HepG2 (cell line): ENCODE results near the gene RHOBTB3. TPM values are rescaled to one million over a fixed set of nuclear protein-coding genes. Genes with fewer than 3 reads are reported as not detected.

ENCODE experiments used
- ARHGAP35 ChIP-seq: sonication (generic); formaldehyde crosslinking; IDR thresholded peaks from 2 replicates; pipeline ENCODE4 v1.9.0; 2022; ENCODE audit warnings: mild to moderate bottlenecking, inconsistent platforms, moderate library complexity, missing genetic modification reagents, borderline replicate concordance
- ATF7 ChIP-seq, 2 experiments: fragments of 450-650 bp in 1 of 2; sonication (generic) in 1 of 2; formaldehyde crosslinking in 1 of 2; IDR thresholded peaks; 2 replicates each; pipeline versions ENCODE4 v1.4.0 to v1.6.1; 2016 to 2020; ENCODE audit warnings: antibody characterized with exemption in 1 of 2, mild to moderate bottlenecking in 1 of 2, missing genetic modification reagents in 1 of 2
- HOXA3 ChIP-seq: sonication (generic); formaldehyde crosslinking; IDR thresholded peaks from 2 replicates; pipeline ENCODE4 v1.5.0; 2020; ENCODE audit warnings: missing genetic modification reagents
- JUNB ChIP-seq: sonication (generic); formaldehyde crosslinking; IDR thresholded peaks from 2 replicates; pipeline ENCODE4 v1.8.0; 2022; ENCODE audit warnings: missing genetic modification reagents, mild to moderate bottlenecking, borderline replicate concordance
- MTA3 ChIP-seq: sonication (generic); formaldehyde crosslinking; IDR thresholded peaks from 2 replicates; pipeline ENCODE4 v1.4.0; 2020; ENCODE audit warnings: missing genetic modification reagents
- NFIC ChIP-seq: IDR thresholded peaks from 2 replicates; pipeline ENCODE4 v1.6.1; 2012; ENCODE audit warnings: mild to moderate bottlenecking, low read length, inconsistent platforms
- NR2F1 ChIP-seq, 2 experiments: fragments of 450-650 bp in 1 of 2; formaldehyde crosslinking in 1 of 2; IDR thresholded peaks; 2 replicates each; pipeline versions ENCODE4 v1.5.0 to v1.6.1; 2016 to 2020; ENCODE audit warnings: mild to moderate bottlenecking in 1 of 2, missing compliant biosample characterization in 1 of 2, missing genetic modification reagents in 1 of 2, moderate library complexity in 1 of 2
- RBFOX2 ChIP-seq: fragments of 200-400 bp; formaldehyde crosslinking; IDR thresholded peaks from 2 replicates; pipeline ENCODE4 v1.6.1; 2017; ENCODE audit warnings: low read depth, mild to moderate bottlenecking, low read length
- SOX5 ChIP-seq: IDR thresholded peaks from 2 replicates; pipeline ENCODE4 v1.6.1; 2016; ENCODE audit warnings: borderline replicate concordance
- ZBTB33 ChIP-seq: sonication (generic); formaldehyde crosslinking; IDR thresholded peaks from 2 replicates; pipeline ENCODE4 v1.4.0; 2020; ENCODE audit warnings: missing genetic modification reagents
- ZFP36L1 ChIP-seq: sonication (generic); formaldehyde crosslinking; IDR thresholded peaks from 2 replicates; pipeline ENCODE4 v1.8.0; 2022; ENCODE audit warnings: mild to moderate bottlenecking, missing genetic modification reagents, moderate library complexity
- ZNF124 ChIP-seq: sonication (generic); formaldehyde crosslinking; IDR thresholded peaks from 2 replicates; pipeline ENCODE4 v1.4.0; 2020; ENCODE audit warnings: missing genetic modification reagents
- ZNF143 ChIP-seq: sonication (generic); formaldehyde crosslinking; IDR thresholded peaks from 2 replicates; pipeline ENCODE4 v1.4.0; 2020; ENCODE audit warnings: missing genetic modification reagents
- ZNF510 ChIP-seq: sonication (generic); formaldehyde crosslinking; IDR thresholded peaks from 2 replicates; pipeline ENCODE4 v1.4.0; 2020; ENCODE audit warnings: low read depth, mild to moderate bottlenecking, missing genetic modification reagents
- ZNF891 ChIP-seq: sonication (generic); formaldehyde crosslinking; IDR thresholded peaks from 2 replicates; pipeline ENCODE4 v1.5.0; 2020; ENCODE audit warnings: mild to moderate bottlenecking, missing genetic modification reagents
- polyA plus RNA-seq, 8 experiments: library from polyadenylated mRNA; depleted of rRNA in 3 of 8; stranded (reverse) in 7 of 8; unstranded in 1 of 8; fragments of >200 nt; fragmentation: Illumina TruSeq in 4 of 8; extraction: Trizol in 4 of 8; gene quantifications; 2 replicates each; pipeline versions ENCODE4 v1.2.1 to v1.2.3, GENCODE V29; 2011 to 2016; ENCODE audit warnings: low read depth in 4 of 8, missing spikeins in 1 of 8, mixed read lengths in 1 of 8; ENCODE audit not compliant: insufficient read depth in 1 of 8
- total RNA-seq, 5 experiments: library from RNA; depleted of rRNA; stranded (reverse); fragments of >200 nt; fragmentation: Illumina TruSeq; extraction: Trizol; gene quantifications; 2 replicates each; pipeline ENCODE4 v1.2.3, GENCODE V29; 2016; ENCODE audit warnings: low read depth in 1 of 5
- TF ChIP-seq, protein P1 (sequence below): sonication (generic); formaldehyde crosslinking; IDR thresholded peaks from 2 replicates; pipeline ENCODE4 v1.9.0; 2021; ENCODE audit warnings: missing genetic modification reagents, borderline replicate concordance
- TF ChIP-seq, protein P2 (sequence below): sonication (generic); formaldehyde crosslinking; IDR thresholded peaks from 2 replicates; pipeline ENCODE4 v1.5.0; 2020; ENCODE audit warnings: mild to moderate bottlenecking, missing genetic modification reagents
- TF ChIP-seq, protein P3 (sequence below): sonication (generic); formaldehyde crosslinking; IDR thresholded peaks from 2 replicates; pipeline ENCODE4 v1.4.0; 2020; ENCODE audit warnings: mild to moderate bottlenecking, missing genetic modification reagents
- TF ChIP-seq, protein P4 (sequence below): sonication (generic); formaldehyde crosslinking; IDR thresholded peaks from 2 replicates; pipeline ENCODE4 v1.4.0; 2020; ENCODE audit warnings: mild to moderate bottlenecking, missing genetic modification reagents

The RHOBTB3 gene
- total and polyA plus RNA-seq, 2 of the 13 experiments (the other 11 are each of a cell fraction or from before 2014, with no cell fraction given), result 31.6 to 35.4 TPM

DNA sequence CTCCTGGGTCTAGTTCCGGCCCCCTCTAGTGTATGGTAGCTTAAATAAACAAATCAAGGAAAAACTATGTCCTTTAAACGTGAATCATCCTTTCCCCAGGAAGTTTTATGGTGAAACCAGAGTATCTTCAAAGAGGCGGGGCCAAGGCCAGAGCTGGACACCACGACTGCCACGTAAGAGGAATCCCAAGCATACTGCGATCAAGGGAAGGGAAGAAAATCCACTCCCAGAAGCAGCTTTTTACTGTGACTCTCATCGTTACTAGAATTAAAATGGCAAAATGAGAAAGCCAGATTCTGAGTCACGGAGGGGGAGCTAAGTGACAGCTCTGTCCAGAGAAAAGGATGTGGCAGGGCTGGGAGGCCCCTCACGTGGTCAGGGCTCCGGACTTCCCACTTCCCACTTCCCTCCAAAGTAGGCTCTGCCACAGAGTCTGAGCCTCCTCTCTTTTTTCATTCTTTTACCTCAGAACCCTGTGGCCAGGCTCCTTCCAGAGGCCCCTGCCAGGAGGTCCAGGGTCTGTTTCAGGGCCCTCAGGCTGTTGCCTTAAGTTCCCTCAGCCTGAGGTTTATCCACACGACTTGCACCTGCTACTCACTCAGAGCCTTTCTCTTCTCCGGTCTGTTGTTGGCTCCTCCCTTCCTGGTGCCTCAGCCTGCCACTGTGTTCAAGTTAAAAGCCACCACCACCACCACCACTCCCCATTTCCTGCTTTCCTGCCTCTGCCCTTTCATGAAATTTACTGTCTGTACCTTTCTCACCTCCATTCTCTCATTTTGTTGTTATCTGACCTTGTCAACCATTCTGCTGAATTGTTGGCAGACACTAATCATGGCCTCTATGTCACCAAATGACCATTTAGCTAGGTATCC lies 92.8 kb downstream of the RHOBTB3 start (continued):
- TF ChIP-seq, protein P1, sequence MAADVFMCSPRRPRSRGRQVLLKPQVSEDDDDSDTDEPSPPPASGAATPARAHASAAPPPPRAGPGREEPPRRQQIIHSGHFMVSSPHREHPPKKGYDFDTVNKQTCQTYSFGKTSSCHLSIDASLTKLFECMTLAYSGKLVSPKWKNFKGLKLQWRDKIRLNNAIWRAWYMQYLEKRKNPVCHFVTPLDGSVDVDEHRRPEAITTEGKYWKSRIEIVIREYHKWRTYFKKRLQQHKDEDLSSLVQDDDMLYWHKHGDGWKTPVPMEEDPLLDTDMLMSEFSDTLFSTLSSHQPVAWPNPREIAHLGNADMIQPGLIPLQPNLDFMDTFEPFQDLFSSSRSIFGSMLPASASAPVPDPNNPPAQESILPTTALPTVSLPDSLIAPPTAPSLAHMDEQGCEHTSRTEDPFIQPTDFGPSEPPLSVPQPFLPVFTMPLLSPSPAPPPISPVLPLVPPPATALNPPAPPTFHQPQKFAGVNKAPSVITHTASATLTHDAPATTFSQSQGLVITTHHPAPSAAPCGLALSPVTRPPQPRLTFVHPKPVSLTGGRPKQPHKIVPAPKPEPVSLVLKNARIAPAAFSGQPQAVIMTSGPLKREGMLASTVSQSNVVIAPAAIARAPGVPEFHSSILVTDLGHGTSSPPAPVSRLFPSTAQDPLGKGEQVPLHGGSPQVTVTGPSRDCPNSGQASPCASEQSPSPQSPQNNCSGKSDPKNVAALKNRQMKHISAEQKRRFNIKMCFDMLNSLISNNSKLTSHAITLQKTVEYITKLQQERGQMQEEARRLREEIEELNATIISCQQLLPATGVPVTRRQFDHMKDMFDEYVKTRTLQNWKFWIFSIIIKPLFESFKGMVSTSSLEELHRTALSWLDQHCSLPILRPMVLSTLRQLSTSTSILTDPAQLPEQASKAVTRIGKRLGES (CRISPR knock-in tag), result no peak
- TF ChIP-seq, protein P2, sequence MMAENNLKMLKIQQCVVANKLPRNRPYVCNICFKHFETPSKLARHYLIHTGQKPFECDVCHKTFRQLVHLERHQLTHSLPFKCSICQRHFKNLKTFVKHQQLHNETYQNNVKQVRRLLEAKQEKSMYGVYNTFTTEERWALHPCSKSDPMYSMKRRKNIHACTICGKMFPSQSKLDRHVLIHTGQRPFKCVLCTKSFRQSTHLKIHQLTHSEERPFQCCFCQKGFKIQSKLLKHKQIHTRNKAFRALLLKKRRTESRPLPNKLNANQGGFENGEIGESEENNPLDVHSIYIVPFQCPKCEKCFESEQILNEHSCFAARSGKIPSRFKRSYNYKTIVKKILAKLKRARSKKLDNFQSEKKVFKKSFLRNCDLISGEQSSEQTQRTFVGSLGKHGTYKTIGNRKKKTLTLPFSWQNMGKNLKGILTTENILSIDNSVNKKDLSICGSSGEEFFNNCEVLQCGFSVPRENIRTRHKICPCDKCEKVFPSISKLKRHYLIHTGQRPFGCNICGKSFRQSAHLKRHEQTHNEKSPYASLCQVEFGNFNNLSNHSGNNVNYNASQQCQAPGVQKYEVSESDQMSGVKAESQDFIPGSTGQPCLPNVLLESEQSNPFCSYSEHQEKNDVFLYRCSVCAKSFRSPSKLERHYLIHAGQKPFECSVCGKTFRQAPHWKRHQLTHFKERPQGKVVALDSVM (CRISPR knock-in tag), result 0 out of 2 replicates have a peak, but pooled peaks have one; percentile 45
- TF ChIP-seq SOX5 (CRISPR knock-in tag) (peak; percentile 6; the same call in 1 of the 2 replicates), ATF7 (IDR thresholded peaks at IDR 0.05) (no peak), ATF7 (CRISPR knock-in tag; IDR thresholded peaks at IDR 0.05) (no peak), NR2F1 (CRISPR knock-in tag; IDR thresholded peaks at IDR 0.05) (no peak), HOXA3 (CRISPR knock-in tag) (peak; percentile 53; the same call in 1 of the 2 replicates), MTA3 (CRISPR knock-in tag) (no peak), RBFOX2 (peak; percentile 61; the same call in 1 of the 2 replicates), ZNF143 (no peak), ZNF891 (CRISPR knock-in tag) (no peak), JUNB (CRISPR knock-in tag) (peak; percentile 75; the same call in 1 of the 2 replicates), ZNF124 (CRISPR knock-in tag) (0 out of 2 replicates have a peak, but pooled peaks have one; percentile 3), NFIC (no peak; the same call in 1 of the 2 replicates), ZBTB33 (no peak), ZNF510 (no peak), ZFP36L1 (CRISPR knock-in tag) (peak; percentile 37; the same call in 1 of the 2 replicates), ARHGAP35 (CRISPR knock-in tag) (no peak)
- TF ChIP-seq, protein P3, sequence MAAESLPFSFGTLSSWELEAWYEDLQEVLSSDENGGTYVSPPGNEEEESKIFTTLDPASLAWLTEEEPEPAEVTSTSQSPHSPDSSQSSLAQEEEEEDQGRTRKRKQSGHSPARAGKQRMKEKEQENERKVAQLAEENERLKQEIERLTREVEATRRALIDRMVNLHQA (CRISPR knock-in tag), result no peak
- TF ChIP-seq, protein P4, sequence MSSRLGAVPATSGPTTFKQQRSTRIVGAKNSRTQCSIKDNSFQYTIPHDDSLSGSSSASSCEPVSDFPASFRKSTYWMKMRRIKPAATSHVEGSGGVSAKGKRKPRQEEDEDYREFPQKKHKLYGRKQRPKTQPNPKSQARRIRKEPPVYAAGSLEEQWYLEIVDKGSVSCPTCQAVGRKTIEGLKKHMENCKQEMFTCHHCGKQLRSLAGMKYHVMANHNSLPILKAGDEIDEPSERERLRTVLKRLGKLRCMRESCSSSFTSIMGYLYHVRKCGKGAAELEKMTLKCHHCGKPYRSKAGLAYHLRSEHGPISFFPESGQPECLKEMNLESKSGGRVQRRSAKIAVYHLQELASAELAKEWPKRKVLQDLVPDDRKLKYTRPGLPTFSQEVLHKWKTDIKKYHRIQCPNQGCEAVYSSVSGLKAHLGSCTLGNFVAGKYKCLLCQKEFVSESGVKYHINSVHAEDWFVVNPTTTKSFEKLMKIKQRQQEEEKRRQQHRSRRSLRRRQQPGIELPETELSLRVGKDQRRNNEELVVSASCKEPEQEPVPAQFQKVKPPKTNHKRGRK (CRISPR knock-in tag), result no peak
